Mucosa of rectum (tissue), 2 donors: ENCODE data around the gene NEDD4L.
"Not testable (repeated sequence)": the region's sequence is repeated elsewhere in the genome, so short reads cannot be mapped to it uniquely, and the experiment has no call there.

ENCODE experiments used
- H3K27ac ChIP-seq, 2 donors: one replicate each; pipeline ENCODE4 v1.7.0; 2013; ENCODE audit warnings: inconsistent platforms in 2 of 2, low read depth in 2 of 2, low read length in 2 of 2
- H3K27me3 ChIP-seq, 2 donors: one replicate each; pipeline ENCODE4 v1.7.0; 2013; ENCODE audit warnings: low read length in 2 of 2; ENCODE audit not compliant: control insufficient read depth in 2 of 2, insufficient read depth in 2 of 2
- H3K36me3 ChIP-seq, 2 donors: one replicate each; pipeline ENCODE4 v1.7.0; 2013; ENCODE audit warnings: low read length in 2 of 2; ENCODE audit not compliant: control insufficient read depth in 2 of 2, insufficient read depth in 2 of 2
- H3K4me1 ChIP-seq, 2 donors: one replicate each; pipeline ENCODE4 v1.7.0; 2013; ENCODE audit warnings: low read length in 2 of 2, mild to moderate bottlenecking in 1 of 2; ENCODE audit not compliant: control insufficient read depth in 2 of 2, insufficient read depth in 2 of 2
- H3K4me3 ChIP-seq, 2 donors: one replicate each; pipeline ENCODE4 v1.7.0; 2013; ENCODE audit warnings: low read length in 2 of 2
- H3K9ac ChIP-seq, 2 donors: one replicate each; pipeline ENCODE4 v1.7.0; 2013; ENCODE audit warnings: low read length in 2 of 2, low read depth in 1 of 2, mild to moderate bottlenecking in 1 of 2
- H3K9me3 ChIP-seq, 2 donors: one replicate each; pipeline ENCODE4 v1.7.0; 2013; ENCODE audit warnings: low read length in 2 of 2; ENCODE audit not compliant: control insufficient read depth in 2 of 2
- donor health status: healthy.
- donor health status: Normal muscosa, but diverticular disease.

Gene NEDD4L

DNA sequence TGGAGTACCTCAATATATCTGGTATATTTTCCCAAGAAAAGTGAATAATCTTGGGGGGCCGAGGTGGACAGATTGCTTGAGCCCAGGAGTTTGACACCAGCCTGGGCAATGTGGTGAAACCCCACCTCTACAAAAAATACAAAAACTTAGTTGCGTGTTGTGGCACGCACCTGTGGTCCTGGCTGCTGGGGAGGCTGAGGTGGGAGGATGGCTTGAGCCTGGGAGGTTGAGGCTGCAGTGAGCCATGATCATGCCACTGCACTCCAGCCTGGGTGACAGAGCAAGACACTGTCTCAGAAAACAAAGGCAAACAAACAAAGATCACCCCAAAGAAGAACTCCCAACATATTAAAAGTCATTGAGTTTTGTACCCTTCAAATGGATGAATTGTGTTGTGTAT, 6.9 kb downstream of the NEDD4L start:
- not testable (repeated sequence) for H3K4me1 ChIP-seq, H3K4me3 ChIP-seq, H3K9ac ChIP-seq, H3K27me3 ChIP-seq, H3K36me3 ChIP-seq, H3K27ac ChIP-seq, H3K9me3 ChIP-seq

DNA sequence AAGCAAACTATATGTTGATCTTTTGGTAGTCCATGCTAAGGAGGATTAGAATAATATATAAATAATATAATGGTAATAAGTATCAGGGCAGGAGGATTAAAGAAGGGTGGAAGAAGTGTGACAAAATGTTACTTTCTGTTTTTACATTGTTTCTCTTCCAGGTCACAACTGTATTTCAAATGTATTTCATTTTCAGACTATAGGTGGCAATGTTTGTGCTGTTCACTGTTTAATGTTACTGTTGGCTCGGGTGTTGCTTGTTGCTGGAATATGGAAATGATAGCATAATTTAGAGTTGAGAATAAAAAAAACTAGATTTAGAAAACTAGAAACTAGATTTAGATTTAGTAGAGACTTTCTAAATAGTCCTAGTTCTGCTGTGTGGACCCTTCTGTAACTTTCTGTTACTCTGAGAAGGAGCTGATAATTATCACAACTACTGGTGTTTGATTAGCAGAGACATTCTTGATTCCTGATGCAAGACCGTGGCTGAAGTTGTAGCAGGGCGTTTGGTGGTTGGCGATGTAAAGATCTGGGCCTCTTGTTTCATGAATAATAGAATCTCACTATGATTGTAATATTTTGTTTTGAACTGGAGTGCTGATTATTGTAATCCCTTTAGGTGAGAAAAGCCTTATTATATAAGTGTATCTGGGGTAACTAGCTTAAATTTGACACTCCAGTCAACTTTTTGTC, 7.9 kb downstream of the NEDD4L start:
- no peak overlapping the region for H3K9ac ChIP-seq
- H3K4me3 ChIP-seq = no peak overlapping the region
- no peak overlapping the region for H3K27ac ChIP-seq
- H3K36me3 ChIP-seq = no peaks in the 10 kb centered on the region
- H3K4me1 ChIP-seq = no peaks in the 10 kb centered on the region
- H3K9me3 ChIP-seq = no peaks in the 10 kb centered on the region
- H3K27me3 ChIP-seq = no peaks in the 10 kb centered on the region

DNA sequence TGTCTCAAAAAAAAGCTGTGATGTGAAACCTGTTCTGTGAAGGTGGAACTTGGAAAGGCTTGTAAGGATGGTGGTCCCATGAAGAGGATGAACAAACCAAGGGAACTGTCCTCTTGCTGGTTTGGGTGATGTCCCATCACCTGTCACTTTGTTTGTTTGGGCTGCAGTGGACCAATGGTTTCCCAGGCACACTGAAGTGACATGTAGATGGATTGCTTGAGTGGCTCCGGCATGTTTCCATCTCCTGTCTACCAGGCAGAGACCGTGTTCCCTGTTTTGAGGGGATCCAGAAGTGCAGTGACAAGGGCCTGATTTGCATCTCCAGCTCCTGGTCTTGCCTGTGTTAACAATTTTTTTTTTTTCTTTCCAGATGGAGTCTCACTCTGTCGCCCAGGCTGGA, 8.9 kb downstream of the NEDD4L start:
- Histone ChIP-seq H3K4me1 (no peaks in the 10 kb centered on the region), H3K9me3 (no peaks in the 10 kb centered on the region), H3K36me3 (no peaks in the 10 kb centered on the region), H3K27me3 (no peaks in the 10 kb centered on the region), H3K27ac (no peak overlapping the region), H3K4me3 (no peak overlapping the region), H3K9ac (no peak overlapping the region)

DNA sequence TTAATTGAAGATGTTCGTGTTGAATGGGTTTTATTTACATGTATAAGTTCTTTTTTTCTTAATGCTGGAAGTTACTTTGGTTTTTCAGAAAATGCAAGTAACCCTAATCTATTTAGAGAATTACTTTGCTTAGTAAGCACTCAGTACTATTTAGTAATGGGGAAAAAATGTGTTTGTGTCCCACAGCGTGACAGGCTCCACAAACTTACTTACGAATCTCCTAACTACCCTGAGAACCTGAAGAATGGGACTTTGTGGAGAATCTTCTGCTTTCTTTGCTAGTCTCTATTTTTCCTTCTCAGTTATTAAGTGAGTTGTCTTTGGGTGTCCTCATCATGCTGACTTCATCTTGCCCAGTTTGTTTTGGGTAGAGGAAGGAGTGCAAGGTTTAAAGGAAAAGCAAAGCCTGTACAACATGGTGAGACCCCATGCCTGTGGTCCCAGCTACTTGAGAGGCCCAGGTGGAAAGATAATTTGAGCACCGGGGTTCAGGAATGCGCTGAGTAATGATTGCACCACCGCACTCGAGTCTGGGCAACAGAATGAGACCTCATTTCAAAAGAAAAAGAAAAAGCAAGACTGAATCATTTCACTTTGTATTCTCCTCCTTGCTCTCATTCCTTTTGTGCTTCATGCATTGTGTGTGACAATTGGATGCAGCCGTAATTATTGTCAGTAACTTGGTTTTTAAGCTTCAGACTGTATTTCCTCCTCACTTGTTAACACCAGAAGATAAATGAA, 10.2 kb downstream of the NEDD4L start:
- no peaks in the 10 kb centered on the region for H3K9me3 ChIP-seq
- no peak overlapping the region for H3K27ac ChIP-seq
- no peaks in the 10 kb centered on the region for H3K4me1 ChIP-seq
- no peak overlapping the region for H3K4me3 ChIP-seq
- no peaks in the 10 kb centered on the region for H3K27me3 ChIP-seq
- H3K9ac ChIP-seq = no peak overlapping the region
- no peaks in the 10 kb centered on the region for H3K36me3 ChIP-seq

DNA sequence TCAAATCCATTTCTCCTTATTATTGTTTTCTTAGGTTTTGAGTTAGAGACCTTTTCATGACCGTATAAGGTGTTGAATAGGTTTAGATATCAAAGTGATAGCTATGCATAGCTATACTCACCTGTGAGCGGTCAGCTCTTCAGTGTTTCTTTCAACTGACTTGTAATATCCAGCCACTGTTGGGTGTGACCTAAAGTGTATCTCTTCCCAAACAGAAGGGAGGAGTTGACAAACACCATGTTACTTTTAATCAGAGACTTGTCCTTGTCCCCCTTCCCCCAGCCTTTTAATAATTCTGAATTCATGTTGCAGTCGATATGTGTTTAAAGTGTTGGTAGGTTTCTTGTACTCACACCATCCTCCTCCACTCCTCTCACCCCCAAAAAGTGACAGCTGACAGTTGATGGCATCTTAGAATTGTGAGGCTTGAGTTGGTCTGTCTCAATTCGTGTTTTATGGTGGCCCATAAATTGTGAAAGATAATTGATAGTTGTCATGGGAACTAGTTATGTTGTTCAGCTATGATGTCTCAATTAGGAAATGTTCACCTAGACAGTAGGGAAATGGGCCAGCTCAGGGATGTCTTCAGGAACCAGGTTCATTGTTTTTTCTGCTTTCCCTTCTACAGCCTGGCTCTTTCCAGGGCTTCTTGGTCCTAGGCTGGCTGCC, 12.0 kb downstream of the NEDD4L start:
- Histone ChIP-seq H3K4me3 (no peak overlapping the region), H3K9ac (no peak overlapping the region), H3K9me3 (no peaks in the 10 kb centered on the region), H3K4me1 (no peaks in the 10 kb centered on the region), H3K27ac (no peak overlapping the region), H3K36me3 (no peaks in the 10 kb centered on the region), H3K27me3 (no peaks in the 10 kb centered on the region)

DNA sequence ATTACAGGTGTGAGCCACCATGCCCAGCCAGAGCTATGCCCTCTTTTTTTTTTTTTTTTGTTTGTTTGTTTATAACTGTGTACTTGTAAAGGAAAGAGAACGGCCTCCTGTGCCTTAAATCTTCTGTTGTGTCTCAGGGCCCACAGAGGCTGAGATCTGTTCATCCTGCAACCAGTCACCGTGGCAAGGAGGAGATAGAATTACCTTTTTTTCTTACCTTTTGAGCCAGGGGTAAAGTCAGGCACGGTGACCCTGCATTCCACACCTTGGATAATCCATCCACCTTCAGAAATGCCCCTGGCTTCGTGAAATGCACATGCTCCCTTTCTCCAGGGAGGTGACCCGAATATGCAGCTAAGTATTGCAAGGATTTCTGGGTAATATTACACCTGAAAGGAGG, 12.8 kb downstream of the NEDD4L start:
- Histone ChIP-seq H3K9me3 (no peaks in the 10 kb centered on the region), H3K9ac (no peak overlapping the region)

DNA sequence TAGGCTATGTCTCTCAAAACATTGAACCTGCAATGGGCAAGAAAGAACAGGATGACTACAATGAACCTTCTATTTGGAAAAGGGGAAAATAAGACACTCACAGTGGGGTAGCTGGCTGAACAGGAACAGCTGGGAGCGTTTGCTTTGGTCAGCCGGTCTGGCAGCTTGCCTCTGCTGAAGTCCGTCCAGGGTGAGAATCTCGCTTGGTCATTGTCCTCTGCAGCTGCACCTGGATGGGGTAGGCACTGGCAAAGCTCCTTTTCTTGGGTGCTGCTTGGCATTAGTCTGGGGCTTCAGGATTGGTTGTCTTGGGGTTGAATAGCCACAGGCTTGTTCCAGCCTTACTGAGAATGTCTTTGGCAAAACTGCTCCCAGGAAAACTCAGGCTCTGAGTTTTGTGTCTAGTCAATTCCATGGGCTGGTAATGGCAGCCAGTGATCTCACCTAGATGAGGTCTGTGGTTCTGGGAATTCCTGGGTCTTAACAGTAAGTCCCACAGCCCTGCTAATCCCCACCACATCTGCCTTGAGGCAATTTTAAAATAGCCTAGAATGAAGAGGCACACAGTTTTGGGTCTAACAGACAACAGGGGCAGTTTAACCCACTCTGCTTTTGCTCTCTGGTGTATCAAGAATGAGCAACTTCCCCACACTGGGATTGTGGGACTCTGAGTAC, 13.4 kb downstream of the NEDD4L start:
- Histone ChIP-seq H3K27me3 (no peaks in the 10 kb centered on the region), H3K36me3 (no peaks in the 10 kb centered on the region), H3K4me1 (no peaks in the 10 kb centered on the region), H3K27ac (no peak overlapping the region), H3K9ac (no peak overlapping the region), H3K4me3 (no peak overlapping the region), H3K9me3 (no peaks in the 10 kb centered on the region)

More for the DNA sequence above, 12.8 kb downstream of the NEDD4L start:
- Histone ChIP-seq H3K4me3 (no peak overlapping the region), H3K4me1 (no peaks in the 10 kb centered on the region), H3K27me3 (no peaks in the 10 kb centered on the region), H3K36me3 (no peaks in the 10 kb centered on the region), H3K27ac (no peak overlapping the region)

DNA sequence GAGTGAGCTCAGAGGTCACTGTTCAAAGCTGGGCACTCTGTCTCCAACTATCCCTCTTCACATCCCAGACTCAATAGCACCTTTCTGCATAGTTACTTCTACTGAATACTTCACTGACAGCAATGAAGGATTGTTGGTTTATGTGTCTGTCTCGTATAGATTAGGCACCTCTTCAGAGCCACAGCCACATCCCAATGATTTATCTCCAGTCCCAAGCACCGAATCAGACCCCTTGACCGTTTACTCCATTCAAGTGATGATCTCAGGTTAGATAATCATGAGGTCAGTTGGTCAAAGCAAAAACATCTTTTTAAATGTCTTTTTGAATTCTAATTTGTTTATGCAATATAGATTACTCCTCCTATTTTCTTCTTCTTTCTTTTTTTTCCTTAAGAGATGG, 14.7 kb downstream of the NEDD4L start:
- no peak overlapping the region for H3K9ac ChIP-seq
- no peak overlapping the region for H3K4me3 ChIP-seq
- no peak overlapping the region for H3K27ac ChIP-seq
- no peaks in the 10 kb centered on the region for H3K36me3 ChIP-seq
- no peaks in the 10 kb centered on the region for H3K27me3 ChIP-seq
- H3K4me1 ChIP-seq = no peaks in the 10 kb centered on the region
- no peaks in the 10 kb centered on the region for H3K9me3 ChIP-seq

DNA sequence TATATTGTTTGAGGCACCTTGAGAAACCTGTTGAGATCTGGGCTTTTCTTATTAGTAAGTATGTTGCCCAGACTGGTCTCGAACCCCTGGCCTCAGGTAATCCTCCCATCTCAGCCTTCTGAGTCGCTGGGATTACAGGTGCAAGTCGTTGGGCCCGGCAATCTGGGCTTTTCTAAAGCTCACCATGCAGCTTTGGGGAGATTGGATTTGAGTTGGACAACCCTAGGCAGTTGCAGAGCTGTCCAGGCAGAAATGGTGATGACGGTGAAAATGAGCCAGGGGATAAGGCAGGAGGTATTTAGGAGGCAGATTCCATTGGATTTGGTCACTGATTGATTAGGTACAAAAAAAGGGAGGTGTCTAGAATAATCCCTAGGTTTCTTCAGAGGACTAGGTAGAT, 16.2 kb downstream of the NEDD4L start:
- Histone ChIP-seq H3K9ac (no peak overlapping the region), H3K27ac (no peak overlapping the region), H3K4me1 (no peaks in the 10 kb centered on the region), H3K27me3 (no peaks in the 10 kb centered on the region), H3K4me3 (no peak overlapping the region), H3K9me3 (no peaks in the 10 kb centered on the region), H3K36me3 (no peaks in the 10 kb centered on the region)

DNA sequence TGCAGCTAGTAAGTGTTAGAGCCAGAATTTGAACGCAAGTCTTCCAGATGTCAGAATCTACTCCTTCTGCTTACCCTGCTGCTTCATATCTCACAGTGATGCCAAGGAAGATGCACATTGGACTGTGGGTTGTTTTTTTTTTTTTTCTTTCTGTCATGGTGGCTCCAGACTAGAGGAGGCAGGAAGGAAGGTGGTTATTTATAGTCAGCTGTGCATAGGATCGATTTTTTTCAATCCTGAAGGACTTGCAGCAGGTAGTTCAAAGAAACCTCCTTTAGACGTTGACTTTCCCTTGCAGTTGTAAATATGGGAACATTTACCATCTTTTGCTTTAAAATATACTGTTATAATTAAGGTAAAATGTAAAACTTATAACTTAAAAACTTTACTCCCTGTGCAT, 17.3 kb downstream of the NEDD4L start:
- H3K27ac ChIP-seq = no peak overlapping the region
- H3K4me3 ChIP-seq = no peak overlapping the region
- no peaks in the 10 kb centered on the region for H3K9me3 ChIP-seq
- no peaks in the 10 kb centered on the region for H3K4me1 ChIP-seq
- H3K27me3 ChIP-seq = no peaks in the 10 kb centered on the region
- no peak overlapping the region for H3K9ac ChIP-seq
- no peaks in the 10 kb centered on the region for H3K36me3 ChIP-seq
